Endothelial cell of umbilical vein (primary cell): ENCODE measurements around the gene ACSM2A.

ENCODE experiments used
- CTCF ChIP-seq, 2 donors: IDR thresholded peaks; 1 replicate in 1 of 2; 2 replicates in 1 of 2; pipeline ENCODE4 v1.5.1; 2011; ENCODE audit warnings: low read length in 2 of 2, mild to moderate bottlenecking in 2 of 2, moderate library complexity in 2 of 2, control low read depth in 1 of 2, inconsistent platforms in 1 of 2, low read depth in 1 of 2; ENCODE audit not compliant: insufficient read depth in 1 of 2; ENCODE audit errors: extremely low read depth in 1 of 2
- EZH2 ChIP-seq: IDR thresholded peaks from 2 replicates; pipeline ENCODE4 v1.6.1; 2012; ENCODE audit warnings: borderline replicate concordance, low read depth, mild to moderate bottlenecking, moderate library complexity, low read length, inconsistent platforms; ENCODE audit not compliant: severe bottlenecking
- GATA2 ChIP-seq: IDR thresholded peaks from 2 replicates; pipeline ENCODE4 v1.7.0; 2011; ENCODE audit warnings: low read depth, mild to moderate bottlenecking, moderate library complexity, mixed read lengths, low read length; ENCODE audit not compliant: insufficient read length, insufficient read depth
- MAX ChIP-seq: IDR thresholded peaks from 2 replicates; pipeline ENCODE4 v1.6.1; 2011; ENCODE audit not compliant: insufficient read depth, insufficient read length
- POLR2A ChIP-seq: IDR thresholded peaks from 2 replicates; pipeline ENCODE4 v1.6.1; 2012; ENCODE audit warnings: low read depth, mild to moderate bottlenecking, control low read depth, low read length
- POLR2AphosphoS5 ChIP-seq: IDR thresholded peaks from 2 replicates; pipeline ENCODE4 v1.6.1; 2012; ENCODE audit warnings: low read depth, mild to moderate bottlenecking, control low read depth, low read length, moderate library complexity; ENCODE audit not compliant: insufficient read depth

- no peak for TF ChIP-seq CTCF (IDR thresholded peaks at IDR 0.05; ENCODE audit: extremely low read depth in 1 of 2, insufficient read depth in 1 of 2, low read depth in 1 of 2, low read length in 2 of 2)
- no peak for TF ChIP-seq GATA2
- TF ChIP-seq MAX: no peak
- TF ChIP-seq POLR2A: no peak
- no peak for TF ChIP-seq EZH2
- TF ChIP-seq POLR2AphosphoS5: no peak
Measured at GRCh38 chr16:20507280-20507679, 56.0 kb downstream of the ACSM2A start.
